NCI-H187 (cell line): ENCODE results near the gene EPHB1.

Experiments
- DNase-seq, 2 experiments: peaks; one replicate each; lab custom pipeline; 2025; lab: John Stamatoyannopoulos, UW

EPHB1 gene

GRCh38 chr3:135050536-135050935 lies 255.5 kb downstream of the EPHB1 start:
- DNase-seq: no peak

- DNase-seq: no peak
These were observed 256.4 kb downstream of the EPHB1 start for GRCh38 chr3:135051409-135051973.

- no peak for DNase-seq
These were observed 260.4 kb downstream of the EPHB1 start for GRCh38 chr3:135055449-135055848.

- peak; percentile 54 to 74 for DNase-seq
These were observed 261.1 kb downstream of the EPHB1 start for GRCh38 chr3:135056084-135056730.

- peak in 1 of 2 experiments; percentile 17 for DNase-seq
These were observed 261.8 kb downstream of the EPHB1 start for GRCh38 chr3:135056733-135057310.

- no peak for DNase-seq
These were observed 262.9 kb downstream of the EPHB1 start for GRCh38 chr3:135057996-135058395.

GRCh38 chr3:135059580-135059979 lies 264.5 kb downstream of the EPHB1 start:
- DNase-seq: no peak

- DNase-seq: peak; percentile 86
These were observed 272.0 kb downstream of the EPHB1 start for GRCh38 chr3:135066844-135067727.

GRCh38 chr3:135068011-135068410 lies 273.0 kb downstream of the EPHB1 start:
- DNase-seq: no peak

- no peak for DNase-seq
These were observed 274.3 kb downstream of the EPHB1 start for GRCh38 chr3:135069406-135069805.

GRCh38 chr3:135071483-135071882 lies 276.4 kb downstream of the EPHB1 start:
- no peak for DNase-seq

- no peak for DNase-seq
These were observed 277.4 kb downstream of the EPHB1 start for GRCh38 chr3:135072431-135072830.

GRCh38 chr3:135075157-135075556 lies 280.1 kb downstream of the EPHB1 start:
- DNase-seq: no peak

- DNase-seq: no peak
These were observed 281.3 kb downstream of the EPHB1 start for GRCh38 chr3:135076341-135076740.

- DNase-seq: no peak
These were observed 282.1 kb downstream of the EPHB1 start for GRCh38 chr3:135077186-135077585.

GRCh38 chr3:135078283-135078682 lies 283.2 kb downstream of the EPHB1 start:
- no peak for DNase-seq

GRCh38 chr3:135079095-135079494 lies 284.0 kb downstream of the EPHB1 start:
- DNase-seq: no peak

GRCh38 chr3:135081451-135081850 lies 286.4 kb downstream of the EPHB1 start:
- DNase-seq: no peak

- no peak for DNase-seq
These were observed 286.9 kb downstream of the EPHB1 start for GRCh38 chr3:135081856-135082434.

- no peak for DNase-seq
These were observed 287.6 kb downstream of the EPHB1 start for GRCh38 chr3:135082706-135083105.

- no peak for DNase-seq
These were observed 288.1 kb downstream of the EPHB1 start for GRCh38 chr3:135083179-135083578.

GRCh38 chr3:135083756-135084155 lies 288.7 kb downstream of the EPHB1 start:
- no peak for DNase-seq
